Lung (tissue), 12 donors: ENCODE data around the gene MAST4. TPM values are rescaled to one million over a fixed set of nuclear protein-coding genes. Genes with fewer than 3 reads are reported as not detected.

Experiments
- ATAC-seq: fragments of 200-7000 bp; cut with Tn5 transposase; one replicate; pipeline ENCODE4 v1.9.1; 2020; ENCODE audit warnings: moderate number of reproducible peaks; ENCODE audit not compliant: insufficient read depth, low FRiP score
- DNase-seq, 3 donors: peaks; one replicate each; pipeline ENCODE4 v3.0.0-alpha.2; 2013 to 2017
- H3K27ac ChIP-seq, 2 donors: one replicate each; pipeline ENCODE4 v1.5.1; 2013; ENCODE audit warnings: mild to moderate bottlenecking in 2 of 2, moderate library complexity in 2 of 2, control low read depth in 1 of 2, inconsistent platforms in 1 of 2, low read depth in 1 of 2, low read length in 1 of 2
- H3K27me3 ChIP-seq, 3 donors: one replicate each; pipeline ENCODE4 v1.5.1; 2013; ENCODE audit warnings: low read length in 2 of 3; ENCODE audit not compliant: control insufficient read depth in 3 of 3, insufficient read depth in 3 of 3
- H3K36me3 ChIP-seq, 4 donors: one replicate each; pipeline ENCODE4 v1.5.1; 2013; ENCODE audit warnings: low read length in 4 of 4, mild to moderate bottlenecking in 1 of 4, moderate library complexity in 1 of 4; ENCODE audit not compliant: control insufficient read depth in 4 of 4, insufficient read depth in 4 of 4
- H3K4me1 ChIP-seq, 5 donors: one replicate each; pipeline ENCODE4 v1.5.1; 2013; ENCODE audit warnings: low read length in 5 of 5, mild to moderate bottlenecking in 2 of 5, moderate library complexity in 1 of 5; ENCODE audit not compliant: control insufficient read depth in 5 of 5, insufficient read depth in 5 of 5
- H3K4me3 ChIP-seq: one replicate; pipeline ENCODE4 v1.5.1; 2013; ENCODE audit warnings: mild to moderate bottlenecking, control low read depth, moderate library complexity
- H3K9ac ChIP-seq, 2 donors: one replicate each; pipeline ENCODE4 v1.5.1; 2013; ENCODE audit warnings: low read length in 2 of 2, control low read depth in 1 of 2; ENCODE audit not compliant: insufficient read depth in 1 of 2
- H3K9me3 ChIP-seq, 4 donors: one replicate each; pipeline ENCODE4 v1.5.1; 2013; ENCODE audit warnings: low read length in 3 of 4, mild to moderate bottlenecking in 1 of 4, moderate library complexity in 1 of 4; ENCODE audit not compliant: control insufficient read depth in 4 of 4, insufficient read depth in 3 of 4
- CTCF ChIP-seq: IDR thresholded peaks from 2 replicates; pipeline ENCODE4 v1.5.1; 2012; ENCODE audit warnings: mild to moderate bottlenecking; ENCODE audit errors: control extremely low read depth, extremely low read depth
- WGBS, 2 donors: extraction: QIAGEN DNeasy Blood & Tissue Kit; methylation state at CpG; one replicate each; pipeline ENCODE4 v1.1.7; 2013; 5-methylcytosine and 5-hydroxymethylcytosine counted together
- polyA plus RNA-seq, 2 donors: library from polyadenylated mRNA; stranded (reverse); fragments of 200-250 nt; gene quantifications; one replicate each; pipeline ENCODE4 v1.2.1, GENCODE V29; 2013
- total RNA-seq, 2 donors: library from RNA; depleted of rRNA in 1 of 2; stranded (reverse); fragments of >200 nt in 1 of 2; gene quantifications; one replicate each; pipeline ENCODE4 v1.2.1, GENCODE V29; 2014 to 2021
- donor health status: control.
- donor health status: control.
- donor health status: Bipolar disorder and iron deficiency.
- donor health status: healthy.
- donor health status: DM: yes; HTN: yes; CAD: no.

The MAST4 gene
- total and polyA plus RNA-seq, 4 donors: 13.9 to 153 (median 46.2) TPM

DNA sequence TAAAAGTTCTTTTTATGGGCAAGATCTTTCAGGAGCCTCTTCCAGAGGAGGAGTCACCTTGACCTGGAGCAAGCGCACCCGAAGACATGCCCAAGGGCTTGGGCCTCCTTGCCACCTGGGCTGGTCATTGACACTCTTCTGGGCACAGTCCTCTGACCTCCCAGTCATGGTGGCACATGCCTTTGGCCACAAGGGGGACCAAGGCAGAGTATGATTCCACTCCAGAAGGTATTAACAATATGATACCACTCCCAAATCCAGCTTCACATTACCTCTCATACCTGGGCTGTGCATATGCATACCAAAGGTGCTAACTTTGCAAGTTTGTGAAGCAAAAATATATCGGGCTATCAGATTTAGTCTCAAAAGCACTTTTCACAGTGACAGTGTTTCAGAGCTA, 84.6 kb downstream of the MAST4 start:
- no peaks in the 10 kb centered on the region for H3K27me3 ChIP-seq
- no peaks in the 10 kb centered on the region for H3K36me3 ChIP-seq
- H3K9ac ChIP-seq: no peak overlapping the region
- no peak for TF ChIP-seq CTCF
- no peak for DNase-seq
- peaks cover 0 to 26% (median 0%) of the 10 kb centered on the region in 5 donors for H3K4me1 ChIP-seq
- no peaks in the 10 kb centered on the region for H3K9me3 ChIP-seq
- no peak overlapping the region for H3K4me3 ChIP-seq
- H3K27ac ChIP-seq: no peak overlapping the region
- ATAC-seq: no peak
- WGBS, 2 donors: 97 to 99% methylated on average over 3 of the region's 3 CpGs

GRCh38 chr5:66684663-66685062, 88.5 kb downstream of the MAST4 start:
- TF ChIP-seq CTCF: no peak
- ATAC-seq: no peak
- Histone ChIP-seq H3K27me3 (no peaks in the 10 kb centered on the region), H3K36me3 (no peaks in the 10 kb centered on the region), H3K4me1 (peaks cover 0 to 32% (median 0%) of the 10 kb centered on the region in 5 donors), H3K9ac (no peak overlapping the region), H3K9me3 (peaks cover 0 to 2% (median 0%) of the 10 kb centered on the region in 4 donors), H3K4me3 (no peak overlapping the region), H3K27ac (peak overlapping the region in 1 of 2 donors; percentile 3)
- DNase-seq: no peak
- 94 to 100% methylated on average over 2 of the region's 2 CpGs for WGBS, 2 donors

- Histone ChIP-seq H3K9me3 (peaks cover 0 to 2% (median 0%) of the 10 kb centered on the region in 4 donors), H3K4me1 (peaks cover 0 to 24% (median 1%) of the 10 kb centered on the region in 5 donors), H3K9ac (no peak overlapping the region), H3K27me3 (no peaks in the 10 kb centered on the region), H3K27ac (peak overlapping the region in 1 of 2 donors; percentile 23), H3K36me3 (no peaks in the 10 kb centered on the region), H3K4me3 (no peak overlapping the region)
- no peak for DNase-seq
- TF ChIP-seq CTCF: no peak
- 89 to 91% methylated on average over 5 of the region's 5 CpGs for WGBS, 2 donors
- ATAC-seq: no peak
These were observed 93.5 kb downstream of the MAST4 start for GRCh38 chr5:66689522-66690220.
